Activated naive CD4-positive, alpha-beta T cell treated with anti-CD3 and anti-CD28 coated beads for 36 hours (primary cell): Measurements from ENCODE around the gene YPEL4. TPM values are rescaled to one million over a fixed set of nuclear protein-coding genes. Genes with fewer than 3 reads are reported as not detected.

Experiments
- CTCF ChIA-PET: fragments of 350-600 bp; sonication (Branson Sonifier 250); formaldehyde crosslinking; loops from one replicate; lab custom pipeline; 2021; ENCODE audit warnings: antibody characterized with exemption; lab: Charles Lee
- DNase-seq: peaks from one replicate; pipeline ENCODE4 v3.0.0-alpha.2; 2020
- H3K27ac Mint-ChIP-seq: one replicate; pipeline ENCODE4 v1.8.0; 2021; ENCODE audit warnings: mild to moderate bottlenecking, mixed read lengths
- H3K27me3 Mint-ChIP-seq: one replicate; pipeline ENCODE4 v1.8.0; 2021; ENCODE audit warnings: low read depth, mixed read lengths
- H3K36me3 Mint-ChIP-seq: one replicate; pipeline ENCODE4 v1.8.0; 2021; ENCODE audit warnings: low read depth, mixed read lengths
- H3K4me1 Mint-ChIP-seq: one replicate; pipeline ENCODE4 v1.8.0; 2021; ENCODE audit warnings: low read depth, mixed read lengths
- H3K4me3 Mint-ChIP-seq: one replicate; pipeline ENCODE4 v1.8.0; 2021; ENCODE audit warnings: mild to moderate bottlenecking, moderate library complexity, mixed read lengths
- H3K9me3 Mint-ChIP-seq: one replicate; pipeline ENCODE4 v1.8.0; 2021; ENCODE audit warnings: mixed read lengths
- intact Hi-C: fragments of 100-400 bp; cut with micrococcal nuclease; formaldehyde crosslinking; loops from one replicate; pipeline ENCODE4 v1.15.1; 2023
- microRNA-seq: library from miRNA; unstranded; fragments of <30 nt; microRNA quantifications from one replicate; pipeline ENCODE4 v1.2.0, GENCODE V29; 2022; ENCODE audit warnings: borderline microRNAs expressed, borderline replicate concordance
- total RNA-seq, 2 experiments: library from RNA; stranded (reverse); gene quantifications; one replicate each; pipeline ENCODE4 v1.2.3, GENCODE V29; 2021

YPEL4 gene
- total RNA-seq, 2 experiments from 2014 or later = 0.17 to 0.54 TPM

- H3K4me3 Mint-ChIP-seq = no peak overlapping the region
Observed at GRCh38 chr11:57599381-57599780, 50.3 kb downstream of the YPEL4 start.

GRCh38 chr11:57598831-57599155 lies 50.9 kb downstream of the YPEL4 start:
- Mint-ChIP-seq H3K27me3 (peaks cover 17% of the 10 kb centered on the region), H3K36me3 (no peaks in the 10 kb centered on the region), H3K4me3 (no peak overlapping the region), H3K9me3 (no peaks in the 10 kb centered on the region), H3K27ac (no peak overlapping the region), H3K4me1 (peaks cover 3% of the 10 kb centered on the region)
- DNase-seq = no peak
- intact Hi-C loops = no loop called here
- CTCF ChIA-PET = interaction anchor here (0.9 kb wide), 1 partner anchor 8 kb away, joined by 3 read pairs; no protein-coding TSS in a partner anchor

More at GRCh38 chr11:57599381-57599780, 50.3 kb downstream of the YPEL4 start:
- no peaks in the 10 kb centered on the region for H3K36me3 Mint-ChIP-seq
- DNase-seq = no peak
- intact Hi-C loops = no loop called here
- peaks cover 3% of the 10 kb centered on the region for H3K4me1 Mint-ChIP-seq
- CTCF ChIA-PET = no interaction called here
- no peak overlapping the region for H3K27ac Mint-ChIP-seq
- no peaks in the 10 kb centered on the region for H3K9me3 Mint-ChIP-seq
- peaks cover 17% of the 10 kb centered on the region for H3K27me3 Mint-ChIP-seq

- no peaks in the 10 kb centered on the region for H3K9me3 Mint-ChIP-seq
Observed at GRCh38 chr11:57597916-57598830, 51.5 kb downstream of the YPEL4 start.

GRCh38 chr11:57597461-57597915 lies 52.2 kb downstream of the YPEL4 start, which contains the start of gene SERPING1:
SERPING1 (plus strand) TSS chr11:57597685; CDS start chr11:57598271, 586 bp downstream.
- Mint-ChIP-seq H3K36me3 (no peaks in the 10 kb centered on the region), H3K4me1 (peaks cover 3% of the 10 kb centered on the region), H3K9me3 (no peaks in the 10 kb centered on the region), H3K27me3 (peaks cover 17% of the 10 kb centered on the region), H3K27ac (no peak within 1 kb of the TSS), H3K4me3 (no peak within 1 kb of the TSS)
- no peak for DNase-seq
- CTCF ChIA-PET = no interaction called here
- intact Hi-C loops = no loop called here

More at GRCh38 chr11:57597916-57598830, 51.5 kb downstream of the YPEL4 start:
- Mint-ChIP-seq H3K36me3 (no peaks in the 10 kb centered on the region), H3K27me3 (peaks cover 17% of the 10 kb centered on the region), H3K4me3 (no peak overlapping the region), H3K27ac (no peak overlapping the region), H3K4me1 (peaks cover 3% of the 10 kb centered on the region)
- intact Hi-C loops = no loop called here
- no peak for DNase-seq
- CTCF ChIA-PET = interaction anchor here (0.9 kb wide), 1 partner anchor 9 kb away, joined by 3 read pairs; no protein-coding TSS in a partner anchor

GRCh38 chr11:57596266-57596885 lies 53.3 kb downstream of the YPEL4 start:
- CTCF ChIA-PET = interaction anchor here (1.4 to 1.8 kb wide), 3 partner anchors 43 to 48 kb away, joined by 3 to 6 read pairs (median 3); no protein-coding TSS in a partner anchor
- intact Hi-C loops = no loop called here

More at GRCh38 chr11:57596266-57596885, 53.3 kb downstream of the YPEL4 start:
- no peak overlapping the region for H3K4me3 Mint-ChIP-seq
- no peak overlapping the region for H3K27ac Mint-ChIP-seq
- H3K36me3 Mint-ChIP-seq = no peaks in the 10 kb centered on the region
- H3K4me1 Mint-ChIP-seq = peaks cover 3% of the 10 kb centered on the region
- no peak for DNase-seq
- H3K27me3 Mint-ChIP-seq = peaks cover 17% of the 10 kb centered on the region
- no peaks in the 10 kb centered on the region for H3K9me3 Mint-ChIP-seq

Small RNA genes lying within 50 kb of the gene (microRNA-seq; reads per million reads assigned to microRNA genes)
- gene MIR130A = 165 reads per million, percentile 65 among the genes with 10 or more reads in this experiment

Other genes with a start within 250 kb of the YPEL4 start
- 100 to 1,000 TPM; 116 to 117 TPM for gene SLC43A3, start 222.8 kb downstream of the YPEL4 start, total RNA-seq
- under 1 TPM; 0.74 to 0.99 TPM for gene RTN4RL2, start 189.4 kb downstream of the YPEL4 start, total RNA-seq
- 10 to 100 TPM; 26.5 to 29.7 TPM for gene SLC43A1, start 134.2 kb downstream of the YPEL4 start, total RNA-seq
- 100 to 1,000 TPM; 131 to 136 TPM for gene TIMM10, start 119.2 kb downstream of the YPEL4 start, total RNA-seq
- gene SMTNL1, start 112.3 kb downstream of the YPEL4 start, total RNA-seq = not detected
- 100 to 1,000 TPM; 187 to 194 TPM for gene UBE2L6, start 82.2 kb downstream of the YPEL4 start, total RNA-seq
- under 1 TPM; 0.17 to 0.43 TPM for gene SERPING1, start 52.2 kb downstream of the YPEL4 start, total RNA-seq
- gene CLP1, start 7.8 kb upstream of the YPEL4 start, total RNA-seq = 10 to 100 TPM; 11.3 to 14.2 TPM
- 10 to 100 TPM; 38.5 to 46.6 TPM for gene ZDHHC5, start 18.2 kb upstream of the YPEL4 start, total RNA-seq
- 1 to 10 TPM; 8.2 to 9.0 TPM for gene MED19, start 62.3 kb upstream of the YPEL4 start, total RNA-seq
- 10 to 100 TPM; 49.8 to 54.7 TPM for gene TMX2, start 62.7 kb upstream of the YPEL4 start, total RNA-seq
- gene SELENOH, start 91.6 kb upstream of the YPEL4 start, total RNA-seq = 100 to 1,000 TPM; 249 to 282 TPM
- not detected for gene BTBD18, start 101.9 kb upstream of the YPEL4 start, total RNA-seq
- gene CTNND1, start 111.9 kb upstream of the YPEL4 start, total RNA-seq = 1 to 10 TPM; 5.5 to 8.5 TPM